RPMI8226 (cell line): Measurements from ENCODE around the gene HNRNPDL.
"Not testable (repeated sequence)": the region's sequence is repeated elsewhere in the genome, so short reads cannot be mapped to it uniquely, and the experiment has no call there.

Experiments
- DNase-seq: peaks from one replicate; pipeline ENCODE4 v3.0.0-alpha.2; 2015

Gene HNRNPDL

GRCh38 chr4:82430193-82430963 is at the start of gene HNRNPDL, which contains the start of gene ENOPH1:
TSS of gene HNRNPDL (minus strand) at chr4:82430462. CDS start at chr4:82429690, 772 bp downstream.
TSS of gene ENOPH1 (plus strand) at chr4:82430590. CDS start at chr4:82430830, 240 bp downstream.
- DNase-seq, result peak; percentile 92

DNA sequence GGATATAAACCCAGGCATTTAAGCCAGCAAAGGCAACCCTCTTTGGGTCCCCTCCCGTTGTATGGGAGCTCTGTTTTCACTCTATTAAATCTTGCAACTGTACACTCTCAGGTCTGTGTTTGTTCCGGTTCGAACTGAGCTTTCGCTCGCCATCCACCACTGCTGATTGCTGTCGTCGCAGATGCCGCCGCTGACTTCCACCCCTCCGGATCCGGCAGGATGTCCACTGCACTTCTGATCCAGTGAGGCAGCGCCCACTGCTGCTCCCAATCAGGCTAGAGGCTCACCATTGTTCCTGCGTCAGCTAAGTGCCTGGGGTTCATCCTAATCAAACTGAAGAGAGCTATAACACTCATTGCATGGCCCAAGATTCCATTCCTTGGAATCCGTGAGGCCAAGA is 49.3 kb upstream of the HNRNPDL start:
- no peak for DNase-seq

DNA sequence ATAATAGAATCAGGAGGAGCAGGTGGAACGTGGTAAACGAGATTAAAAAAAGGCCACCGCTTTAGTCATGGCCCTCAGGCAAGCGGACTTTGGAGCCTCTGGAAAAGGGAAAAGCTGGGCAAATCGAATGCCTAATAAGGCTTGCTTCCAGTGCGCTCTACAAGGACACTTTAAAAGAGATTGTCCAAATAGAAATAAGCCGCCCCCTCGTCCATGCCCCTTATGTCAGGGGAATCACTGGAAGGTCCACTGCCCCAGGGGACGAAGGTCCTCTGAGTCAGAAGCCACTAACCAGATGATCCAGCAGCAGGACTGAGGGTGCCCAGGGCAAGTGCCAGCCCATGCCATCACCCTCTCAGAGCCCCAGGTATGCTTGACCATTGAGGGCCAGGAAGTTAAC is 47.2 kb upstream of the HNRNPDL start:
- DNase-seq, result not testable (repeated sequence)

GRCh38 chr4:82475931-82476330 is 45.7 kb upstream of the HNRNPDL start:
- not testable (repeated sequence) for DNase-seq

- DNase-seq, result no peak
Observed at GRCh38 chr4:82473621-82474164, 43.4 kb upstream of the HNRNPDL start.

GRCh38 chr4:82473080-82473479 is 42.8 kb upstream of the HNRNPDL start:
- not testable (repeated sequence) for DNase-seq

- no peak for DNase-seq
Observed at GRCh38 chr4:82469791-82470345, 39.6 kb upstream of the HNRNPDL start.

- DNase-seq, result no peak
Observed at GRCh38 chr4:82467471-82467870, 37.2 kb upstream of the HNRNPDL start.

DNA sequence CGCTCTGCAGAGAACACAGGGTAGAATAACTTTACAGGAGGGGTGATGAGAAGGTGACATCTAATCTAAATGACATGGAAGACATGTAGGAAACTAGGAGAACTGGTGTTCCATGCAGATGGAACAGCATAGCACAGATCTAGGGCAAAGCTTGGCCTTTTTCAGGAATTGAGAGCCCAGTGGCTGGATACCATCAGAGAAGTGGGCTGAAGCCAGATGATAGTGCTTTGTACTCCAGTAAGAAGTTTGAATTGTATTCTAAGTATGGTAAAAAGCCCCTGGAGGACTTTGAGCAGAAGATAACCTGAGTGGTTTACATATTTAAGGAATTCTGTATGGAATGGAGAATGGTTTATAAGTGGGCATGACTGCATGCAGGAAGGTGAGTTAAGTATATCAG is 33.0 kb upstream of the HNRNPDL start:
- DNase-seq, result no peak

DNA sequence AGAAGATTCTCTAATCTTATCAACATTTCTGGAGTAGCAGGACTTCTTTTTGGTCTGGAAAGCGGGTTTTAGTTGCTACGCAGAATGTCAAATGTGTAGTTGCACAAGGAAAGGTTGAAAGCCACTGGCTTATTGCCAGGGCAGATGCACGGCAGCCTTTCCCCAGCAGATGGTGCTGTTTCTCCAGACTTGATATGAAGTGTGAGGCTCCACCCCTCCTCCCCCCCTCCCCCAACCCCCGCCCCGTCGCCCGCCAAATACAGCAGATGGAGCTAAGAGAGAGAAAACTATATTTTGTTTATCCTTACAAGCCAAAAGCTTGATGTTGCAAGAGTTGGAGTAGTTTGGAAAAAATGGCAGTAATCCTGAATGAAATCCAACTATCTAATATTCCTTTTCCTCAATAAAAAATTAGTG is 32.2 kb upstream of the HNRNPDL start:
- DNase-seq, result peak; percentile 84

- no peak for DNase-seq
Observed at GRCh38 chr4:82461710-82462109, 31.4 kb upstream of the HNRNPDL start.

- no peak for DNase-seq
Observed at GRCh38 chr4:82458729-82459128, 28.5 kb upstream of the HNRNPDL start.

DNA sequence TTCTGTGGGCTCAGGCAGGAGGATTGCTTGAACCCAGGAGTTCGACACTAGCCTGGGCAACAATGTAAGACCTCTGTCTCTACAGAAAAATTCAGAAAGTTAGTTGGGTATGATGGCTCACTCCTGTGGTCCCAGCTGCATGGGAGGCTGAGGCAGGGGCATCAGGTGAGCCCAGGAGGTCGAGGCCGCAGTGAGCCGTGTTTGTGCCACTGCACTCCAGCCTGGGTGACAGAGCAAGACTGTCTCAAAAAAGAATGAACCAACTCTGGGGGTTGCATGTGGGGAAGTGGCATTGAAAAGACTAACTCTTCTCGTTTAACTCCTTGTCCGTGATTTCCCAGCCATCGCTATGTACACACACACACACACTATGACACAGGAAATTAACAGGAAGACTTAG is 27.0 kb upstream of the HNRNPDL start:
- no peak for DNase-seq

DNA sequence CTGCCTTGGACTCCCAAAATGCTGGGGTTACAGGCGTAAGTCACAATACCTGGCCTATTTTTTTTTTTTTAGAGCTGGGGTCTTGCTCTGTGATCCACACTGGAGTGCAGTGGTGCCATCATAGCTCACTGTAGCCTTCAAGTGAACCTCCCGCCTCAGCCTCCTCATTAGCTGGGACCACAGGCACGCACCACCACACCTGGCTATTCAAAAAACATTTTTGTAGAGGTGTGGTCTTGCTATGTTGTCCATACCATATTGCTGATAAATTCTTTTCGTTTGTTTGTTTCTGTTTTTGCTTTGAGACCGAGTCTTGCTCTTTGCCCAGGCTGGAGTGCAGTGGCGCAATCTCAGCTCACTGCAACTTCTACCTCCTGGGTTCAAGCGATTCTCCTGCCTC is 21.8 kb upstream of the HNRNPDL start:
- DNase-seq, result no peak

DNA sequence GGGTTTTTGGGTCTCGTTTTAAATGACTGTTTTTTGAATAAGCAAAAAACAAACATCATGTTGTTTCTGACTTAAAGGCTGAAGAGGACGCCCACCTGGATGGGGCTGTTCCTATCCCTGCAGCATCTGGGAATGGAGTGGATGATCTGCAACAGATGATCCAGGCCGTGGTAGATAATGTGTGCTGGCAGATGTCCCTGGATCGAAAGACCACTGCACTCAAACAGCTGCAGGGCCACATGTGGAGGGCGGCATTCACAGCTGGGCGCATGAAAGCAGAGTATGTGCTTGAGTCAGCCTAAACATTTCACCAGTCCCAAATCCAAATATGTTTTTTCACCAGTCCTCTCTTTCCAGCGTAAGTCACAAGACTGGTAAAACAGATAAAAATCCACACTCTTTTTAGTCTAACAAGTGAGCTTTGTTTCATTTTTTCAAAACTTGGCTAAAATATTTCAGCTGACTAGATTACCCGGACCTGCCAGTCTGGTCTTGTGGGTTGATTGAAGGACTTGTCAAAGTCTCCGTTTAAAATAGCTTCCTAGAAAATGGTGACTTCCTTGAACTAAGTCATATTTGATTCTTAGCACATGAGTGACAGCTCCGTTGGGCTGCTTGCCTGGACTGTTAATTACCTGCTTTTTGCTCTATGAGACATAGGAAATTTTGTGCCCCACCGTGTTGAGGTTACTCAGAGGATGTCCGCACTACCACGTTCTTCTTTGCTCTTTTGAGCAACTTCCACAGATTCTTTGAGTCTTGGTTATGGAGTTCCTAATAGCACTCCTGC is 20.9 kb upstream of the HNRNPDL start:
- no peak for DNase-seq

GRCh38 chr4:82447886-82448285 is 17.6 kb upstream of the HNRNPDL start:
- no peak for DNase-seq

GRCh38 chr4:82439088-82439487 is 8.8 kb upstream of the HNRNPDL start:
- no peak for DNase-seq

- DNase-seq, result no peak
Observed at GRCh38 chr4:82437285-82438005, 7.2 kb upstream of the HNRNPDL start.

DNA sequence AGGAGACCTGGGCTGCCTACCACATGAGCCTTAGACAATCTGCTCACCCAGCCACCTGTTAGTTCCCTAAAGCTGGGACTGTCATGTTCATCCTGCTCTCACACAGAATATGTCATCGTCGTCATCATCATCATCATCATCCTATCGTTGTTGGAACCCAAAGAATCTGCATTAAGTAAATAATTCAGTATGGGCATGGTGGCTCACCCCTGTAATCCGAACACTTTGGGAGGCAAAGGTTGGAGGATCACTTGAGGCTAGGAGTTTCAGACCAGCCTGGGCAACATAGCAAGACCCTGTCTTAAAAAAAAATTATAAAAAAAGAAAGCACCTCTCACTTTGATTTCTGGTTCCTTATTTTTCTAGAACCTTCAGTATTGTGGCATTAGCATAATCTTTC is 6.5 kb upstream of the HNRNPDL start:
- DNase-seq, result no peak

DNA sequence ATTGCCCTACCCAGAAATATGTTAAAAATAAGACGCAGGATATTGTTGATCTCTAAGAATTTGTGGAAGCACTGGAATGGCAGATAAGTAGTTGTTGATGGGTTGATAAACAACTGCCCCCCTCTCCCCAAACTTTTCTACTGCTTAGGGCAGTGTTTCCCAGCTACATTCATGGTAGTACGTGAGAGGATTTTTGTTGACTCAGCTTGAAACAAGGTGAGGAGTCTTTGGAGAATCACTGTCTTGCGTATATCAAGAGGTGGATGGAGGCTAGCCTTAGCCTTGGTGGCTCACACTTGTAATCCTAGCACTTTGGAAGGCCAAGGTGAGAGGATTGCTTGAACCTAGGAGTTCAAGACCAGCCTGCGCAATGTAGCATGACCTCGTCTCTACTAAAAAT is 5.9 kb upstream of the HNRNPDL start:
- DNase-seq, result no peak

DNA sequence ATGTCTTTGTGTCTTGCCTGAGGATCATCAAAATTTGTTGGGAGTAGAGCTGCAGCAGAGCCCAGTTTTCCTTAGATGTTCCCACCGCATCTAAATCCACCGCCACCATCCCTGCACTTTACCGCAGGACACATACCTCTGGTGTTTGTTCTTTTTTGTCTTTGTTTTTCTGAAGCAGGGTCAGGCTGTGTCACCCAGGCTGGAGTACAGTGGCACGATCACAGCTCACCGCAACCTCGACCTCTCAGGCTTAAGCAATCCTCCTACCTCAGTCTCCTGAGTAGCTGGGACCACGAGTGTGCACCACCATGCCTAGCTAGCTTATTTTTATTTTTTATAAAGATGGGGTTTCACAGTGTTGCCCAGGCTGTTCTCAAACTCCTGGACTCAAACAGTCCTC is 4.7 kb upstream of the HNRNPDL start:
- DNase-seq, result no peak

DNA sequence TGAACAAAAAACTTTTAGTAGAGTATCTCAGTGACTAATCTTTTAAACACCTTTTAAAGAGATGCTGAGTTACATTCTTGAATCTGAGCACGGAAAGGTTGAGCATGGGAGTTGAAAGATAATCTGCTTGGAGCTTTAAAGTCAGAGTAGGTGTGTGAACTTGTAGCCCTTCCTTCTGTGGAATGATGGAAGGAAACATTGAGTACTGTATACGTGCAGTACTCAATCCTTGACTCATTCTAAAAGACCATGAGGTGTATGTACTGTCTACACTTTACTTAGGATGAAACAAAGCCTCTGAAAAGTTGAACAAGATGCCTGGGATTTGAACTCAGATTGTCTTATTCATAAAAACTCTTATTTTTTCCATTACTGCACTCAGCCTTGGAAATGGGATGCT is 3.5 kb upstream of the HNRNPDL start:
- no peak for DNase-seq

DNA sequence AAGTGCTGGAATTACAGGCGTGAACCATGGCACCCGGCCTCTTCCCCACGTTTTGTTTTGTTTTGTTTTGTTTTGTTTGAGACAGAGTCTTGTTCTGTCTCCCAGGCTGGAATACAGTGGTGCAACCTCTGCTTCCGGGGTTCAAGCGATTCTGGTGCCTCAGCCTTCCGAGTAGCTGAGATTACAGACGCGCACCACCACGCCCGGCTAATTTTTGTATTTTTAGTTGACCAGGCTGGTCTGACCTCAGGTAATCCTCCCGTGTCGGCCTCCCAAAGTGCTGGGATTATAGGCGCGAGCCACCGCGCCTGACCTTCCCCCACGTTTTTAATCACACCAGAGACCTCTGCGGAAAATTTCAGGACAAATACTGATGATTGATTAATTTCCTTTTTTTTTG is 2.3 kb upstream of the HNRNPDL start:
- no peak for DNase-seq
